ENCODE data around the gene C8B.

C8B gene

DNA sequence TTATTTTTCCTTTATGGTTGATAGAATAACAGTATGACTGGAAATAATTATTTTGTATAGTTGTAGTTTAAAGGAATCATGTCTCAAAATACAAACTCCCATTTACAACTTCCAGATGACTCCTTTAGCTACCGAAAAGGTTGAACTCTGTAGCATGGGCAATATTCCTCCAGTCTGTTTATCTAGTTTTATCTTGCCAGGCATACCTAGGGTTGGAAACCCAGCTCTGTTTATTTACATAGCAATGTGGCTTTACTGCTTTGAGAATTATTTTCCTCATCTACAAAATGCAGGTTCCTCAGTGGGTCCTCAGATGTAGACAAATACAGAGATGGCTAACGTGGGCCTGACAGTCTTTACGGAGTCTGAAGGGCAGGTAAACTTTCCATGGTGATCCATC is 60.1 kb downstream of the C8B start:
- TF ChIP-seq CEBPB (IDR thresholded peaks at IDR 0.05) = no peak
- TF ChIP-seq, protein P1, sequence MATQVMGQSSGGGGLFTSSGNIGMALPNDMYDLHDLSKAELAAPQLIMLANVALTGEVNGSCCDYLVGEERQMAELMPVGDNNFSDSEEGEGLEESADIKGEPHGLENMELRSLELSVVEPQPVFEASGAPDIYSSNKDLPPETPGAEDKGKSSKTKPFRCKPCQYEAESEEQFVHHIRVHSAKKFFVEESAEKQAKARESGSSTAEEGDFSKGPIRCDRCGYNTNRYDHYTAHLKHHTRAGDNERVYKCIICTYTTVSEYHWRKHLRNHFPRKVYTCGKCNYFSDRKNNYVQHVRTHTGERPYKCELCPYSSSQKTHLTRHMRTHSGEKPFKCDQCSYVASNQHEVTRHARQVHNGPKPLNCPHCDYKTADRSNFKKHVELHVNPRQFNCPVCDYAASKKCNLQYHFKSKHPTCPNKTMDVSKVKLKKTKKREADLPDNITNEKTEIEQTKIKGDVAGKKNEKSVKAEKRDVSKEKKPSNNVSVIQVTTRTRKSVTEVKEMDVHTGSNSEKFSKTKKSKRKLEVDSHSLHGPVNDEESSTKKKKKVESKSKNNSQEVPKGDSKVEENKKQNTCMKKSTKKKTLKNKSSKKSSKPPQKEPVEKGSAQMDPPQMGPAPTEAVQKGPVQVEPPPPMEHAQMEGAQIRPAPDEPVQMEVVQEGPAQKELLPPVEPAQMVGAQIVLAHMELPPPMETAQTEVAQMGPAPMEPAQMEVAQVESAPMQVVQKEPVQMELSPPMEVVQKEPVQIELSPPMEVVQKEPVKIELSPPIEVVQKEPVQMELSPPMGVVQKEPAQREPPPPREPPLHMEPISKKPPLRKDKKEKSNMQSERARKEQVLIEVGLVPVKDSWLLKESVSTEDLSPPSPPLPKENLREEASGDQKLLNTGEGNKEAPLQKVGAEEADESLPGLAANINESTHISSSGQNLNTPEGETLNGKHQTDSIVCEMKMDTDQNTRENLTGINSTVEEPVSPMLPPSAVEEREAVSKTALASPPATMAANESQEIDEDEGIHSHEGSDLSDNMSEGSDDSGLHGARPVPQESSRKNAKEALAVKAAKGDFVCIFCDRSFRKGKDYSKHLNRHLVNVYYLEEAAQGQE (IDR thresholded peaks at IDR 0.05; ENCODE audit: low read depth) = no peak
- TF ChIP-seq, protein P2, sequence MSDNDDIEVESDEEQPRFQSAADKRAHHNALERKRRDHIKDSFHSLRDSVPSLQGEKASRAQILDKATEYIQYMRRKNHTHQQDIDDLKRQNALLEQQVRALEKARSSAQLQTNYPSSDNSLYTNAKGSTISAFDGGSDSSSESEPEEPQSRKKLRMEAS (IDR thresholded peaks at IDR 0.05) = no peak
- TF ChIP-seq FOXM1 (IDR thresholded peaks at IDR 0.05; ENCODE audit: borderline replicate concordance, low read depth) = no peak
- TF ChIP-seq ZBTB7A (IDR thresholded peaks at IDR 0.05; ENCODE audit: low read depth) = no peak
- TF ChIP-seq EP300 (IDR thresholded peaks at IDR 0.05; ENCODE audit: borderline replicate concordance) = no peak
- TF ChIP-seq TEAD4 (IDR thresholded peaks at IDR 0.05) = no peak

DNA sequence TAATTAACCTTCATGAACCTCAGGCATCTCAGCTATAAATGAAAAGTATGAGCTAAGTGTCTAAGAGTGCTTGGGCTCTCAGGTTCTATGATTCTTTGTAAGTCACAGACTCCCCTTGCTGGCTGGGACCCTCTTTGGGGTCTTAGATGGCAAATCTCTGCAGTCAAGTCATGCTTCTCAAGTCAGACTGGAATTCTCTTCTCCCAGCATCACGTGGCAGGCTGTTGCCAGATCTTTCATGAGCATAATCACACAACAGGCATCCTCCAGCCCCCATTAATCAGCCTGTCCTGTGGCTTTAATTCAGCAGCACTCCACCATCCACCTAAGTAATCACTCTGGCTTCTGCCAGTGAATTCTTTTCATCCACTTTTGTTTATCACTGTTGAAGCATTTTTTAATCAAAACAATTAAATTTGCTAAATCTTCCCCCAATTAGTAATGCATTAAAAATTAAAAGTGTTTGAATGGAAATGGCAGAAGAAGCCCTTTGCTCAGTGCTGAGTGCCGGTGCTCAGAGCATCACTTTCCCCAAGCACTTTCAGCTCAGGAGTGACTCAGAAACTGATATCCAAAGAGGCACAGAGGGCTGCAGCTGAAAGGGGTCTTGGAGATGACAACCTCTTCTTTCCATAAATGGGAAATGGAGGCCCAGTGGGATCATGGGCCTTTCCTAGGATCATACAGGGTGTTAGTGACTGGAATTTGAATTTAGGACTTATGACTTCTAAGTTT is 61.0 kb downstream of the C8B start:
- TF ChIP-seq TEAD4 (IDR thresholded peaks at IDR 0.05) (no peak), TCF12 (IDR thresholded peaks at IDR 0.05; ENCODE audit: low read depth) (no peak), TAF1 (IDR thresholded peaks at IDR 0.05; ENCODE audit: low read depth) (no peak)
- TF ChIP-seq, protein P3, sequence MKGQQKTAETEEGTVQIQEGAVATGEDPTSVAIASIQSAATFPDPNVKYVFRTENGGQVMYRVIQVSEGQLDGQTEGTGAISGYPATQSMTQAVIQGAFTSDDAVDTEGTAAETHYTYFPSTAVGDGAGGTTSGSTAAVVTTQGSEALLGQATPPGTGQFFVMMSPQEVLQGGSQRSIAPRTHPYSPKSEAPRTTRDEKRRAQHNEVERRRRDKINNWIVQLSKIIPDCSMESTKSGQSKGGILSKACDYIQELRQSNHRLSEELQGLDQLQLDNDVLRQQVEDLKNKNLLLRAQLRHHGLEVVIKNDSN (IDR thresholded peaks at IDR 0.05) = no peak
- TF ChIP-seq, protein P1 (IDR thresholded peaks at IDR 0.05; ENCODE audit: low read depth) = no peak

DNA sequence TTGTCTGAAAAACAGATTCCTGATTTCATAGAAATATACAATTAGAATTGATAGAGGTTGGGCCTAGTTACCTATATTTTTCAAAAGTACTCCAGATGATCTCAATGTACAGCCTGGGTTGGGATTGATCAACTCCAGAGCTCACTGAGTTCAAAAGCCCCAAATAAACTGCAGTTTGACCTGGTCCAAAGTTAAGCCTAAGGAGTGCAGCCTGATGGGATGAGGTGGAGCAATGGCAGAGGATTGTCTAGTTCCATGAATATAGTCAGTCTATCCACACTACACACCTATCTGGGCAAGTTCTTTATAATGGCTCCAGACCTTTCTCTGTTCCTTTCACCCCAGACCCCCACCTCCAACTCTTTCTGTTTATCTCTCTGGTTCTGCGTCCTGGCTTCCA is 62.0 kb downstream of the C8B start:
- no peak for TF ChIP-seq EGR1 (IDR thresholded peaks at IDR 0.05)
- TF ChIP-seq EP300 (IDR thresholded peaks at IDR 0.05; ENCODE audit: borderline replicate concordance) = no peak
- TF ChIP-seq TEAD4 (IDR thresholded peaks at IDR 0.05) = no peak
- no peak for TF ChIP-seq TCF12 (IDR thresholded peaks at IDR 0.05; ENCODE audit: low read depth)
- TF ChIP-seq CREB1 (IDR thresholded peaks at IDR 0.05; ENCODE audit: low read depth) = no peak
- TF ChIP-seq RAD21 (IDR thresholded peaks at IDR 0.05; ENCODE audit: low read depth) = no peak
- no peak for TF ChIP-seq FOXM1 (IDR thresholded peaks at IDR 0.05; ENCODE audit: borderline replicate concordance, low read depth)
- TF ChIP-seq, protein P1 (IDR thresholded peaks at IDR 0.05; ENCODE audit: low read depth) = no peak
- no peak for TF ChIP-seq ZBTB7A (IDR thresholded peaks at IDR 0.05; ENCODE audit: low read depth)
- TF ChIP-seq, protein P2 (IDR thresholded peaks at IDR 0.05) = no peak
- TF ChIP-seq, protein P3 (IDR thresholded peaks at IDR 0.05) = no peak
- TF ChIP-seq TAF1 (IDR thresholded peaks at IDR 0.05; ENCODE audit: low read depth) = no peak
- no peak for TF ChIP-seq CEBPB (IDR thresholded peaks at IDR 0.05)
- TF ChIP-seq YY1 (IDR thresholded peaks at IDR 0.05; ENCODE audit: low read depth) = no peak
- TF ChIP-seq NFIC (IDR thresholded peaks at IDR 0.05) = no peak

DNA sequence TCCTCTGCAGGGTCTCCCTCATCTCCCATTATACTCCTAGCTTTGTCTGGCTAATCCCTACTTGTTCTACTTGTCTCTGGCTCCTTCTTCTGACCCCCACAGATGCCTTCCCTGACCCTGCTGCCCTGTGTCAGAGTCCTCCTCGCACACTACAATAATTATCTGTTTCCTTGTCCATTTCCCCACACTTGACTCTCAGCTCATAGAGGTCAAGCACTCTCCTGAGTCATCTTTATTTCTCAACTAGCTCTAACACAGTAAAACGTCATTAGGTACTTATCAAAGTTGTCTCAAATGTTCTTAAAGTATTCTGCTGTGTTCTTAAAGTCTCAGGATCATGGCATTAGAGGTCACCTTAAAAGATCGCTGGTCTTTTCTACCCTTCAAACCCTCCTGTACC is 64.1 kb downstream of the C8B start:
- TF ChIP-seq NFIC (IDR thresholded peaks at IDR 0.05) = no peak
- TF ChIP-seq FOXM1 (IDR thresholded peaks at IDR 0.05; ENCODE audit: borderline replicate concordance, low read depth) = no peak
- TF ChIP-seq, protein P1 (IDR thresholded peaks at IDR 0.05; ENCODE audit: low read depth) = no peak
- no peak for TF ChIP-seq EGR1 (IDR thresholded peaks at IDR 0.05)
- TF ChIP-seq ZBTB7A (IDR thresholded peaks at IDR 0.05; ENCODE audit: low read depth) = no peak
- TF ChIP-seq EP300 (IDR thresholded peaks at IDR 0.05; ENCODE audit: borderline replicate concordance) = no peak
- no peak for TF ChIP-seq TEAD4 (IDR thresholded peaks at IDR 0.05)
- TF ChIP-seq YY1 (IDR thresholded peaks at IDR 0.05; ENCODE audit: low read depth) = no peak
- no peak for TF ChIP-seq TCF12 (IDR thresholded peaks at IDR 0.05; ENCODE audit: low read depth)
- TF ChIP-seq, protein P3 (IDR thresholded peaks at IDR 0.05) = no peak
- no peak for TF ChIP-seq RAD21 (IDR thresholded peaks at IDR 0.05; ENCODE audit: low read depth)
- TF ChIP-seq, protein P2 (IDR thresholded peaks at IDR 0.05) = no peak
- no peak for TF ChIP-seq CREB1 (IDR thresholded peaks at IDR 0.05; ENCODE audit: low read depth)
- TF ChIP-seq TAF1 (IDR thresholded peaks at IDR 0.05; ENCODE audit: low read depth) = no peak

Data from Ishikawa (cell line).